H1 (cell line): ENCODE measurements around the gene SLC37A1.

Experiments
- CHD2 ChIP-seq: IDR thresholded peaks from 2 replicates; pipeline ENCODE4 v1.6.1; 2012; ENCODE audit warnings: low read length, improper control_type of control experiment
- EZH2 ChIP-seq: fragments of 200-600 bp; sonication (generic); IDR thresholded peaks from 2 replicates; pipeline ENCODE4 v1.7.1; 2012; ENCODE audit warnings: low read depth, mild to moderate bottlenecking, moderate library complexity, low read length, inconsistent platforms; ENCODE audit not compliant: severe bottlenecking
- GABPA ChIP-seq: IDR thresholded peaks from 2 replicates; pipeline ENCODE4 v1.6.1; 2011; ENCODE audit warnings: mild to moderate bottlenecking, low read length, moderate library complexity, borderline replicate concordance; ENCODE audit not compliant: insufficient read depth
- JUND ChIP-seq: IDR thresholded peaks from 2 replicates; pipeline ENCODE4 v1.6.1; 2011; ENCODE audit warnings: mild to moderate bottlenecking, improper control_type of control experiment, low read length
- NANOG ChIP-seq: IDR thresholded peaks from 2 replicates; pipeline ENCODE4 v1.6.1; 2011; ENCODE audit warnings: low read length, low read depth, mild to moderate bottlenecking, inconsistent platforms; ENCODE audit not compliant: insufficient read depth, poor library complexity, severe bottlenecking
- POLR2A ChIP-seq, 2 experiments: IDR thresholded peaks; 1 replicate in 1 of 2; 2 replicates in 1 of 2; pipeline ENCODE4 v1.6.1; 2011; ENCODE audit warnings: low read depth in 2 of 2, low read length in 2 of 2, mild to moderate bottlenecking in 2 of 2; ENCODE audit errors: control extremely low read depth in 1 of 2
- POLR2AphosphoS5 ChIP-seq: IDR thresholded peaks from 2 replicates; pipeline ENCODE4 v1.6.1; 2011; ENCODE audit warnings: low read depth, low read length
- RAD21 ChIP-seq, 2 experiments: IDR thresholded peaks in 1 of 2; conservative IDR thresholded peaks in 1 of 2; 2 replicates each; pipeline ENCODE4 v1.6.1; 2011; ENCODE audit warnings: low read depth in 2 of 2, low read length in 2 of 2, improper control_type of control experiment in 1 of 2, inconsistent platforms in 1 of 2, mild to moderate bottlenecking in 1 of 2, moderate library complexity in 1 of 2
- RXRA ChIP-seq: IDR thresholded peaks from 2 replicates; pipeline ENCODE4 v1.6.1; 2011; ENCODE audit warnings: low read depth, mild to moderate bottlenecking, low read length, moderate library complexity; ENCODE audit not compliant: insufficient read depth
- SIN3A ChIP-seq, 2 experiments: IDR thresholded peaks in 1 of 2; conservative IDR thresholded peaks in 1 of 2; 2 replicates each; pipeline ENCODE4 v1.6.1; 2011 to 2012; ENCODE audit warnings: low read length in 2 of 2, improper control_type of control experiment in 1 of 2, low read depth in 1 of 2, mild to moderate bottlenecking in 1 of 2
- SP1 ChIP-seq: IDR thresholded peaks from 2 replicates; pipeline ENCODE4 v1.6.1; 2011; ENCODE audit warnings: low read depth, low read length
- ZNF274 ChIP-seq: IDR thresholded peaks from 2 replicates; pipeline ENCODE4 v1.7.0; 2012; ENCODE audit warnings: low read length, borderline replicate concordance; ENCODE audit errors: extremely low read depth
- TF ChIP-seq, protein P1 (sequence below), 3 experiments: IDR thresholded peaks; 1 replicate in 2 of 3; 2 replicates in 1 of 3; pipeline versions ENCODE4 v1.5.1 to v1.6.1; 2011; ENCODE audit warnings: low read length in 3 of 3, mild to moderate bottlenecking in 3 of 3, inconsistent platforms in 2 of 3, low read depth in 1 of 3, moderate library complexity in 1 of 3; ENCODE audit not compliant: insufficient read depth in 1 of 3; ENCODE audit errors: control extremely low read depth in 1 of 3

- TF ChIP-seq RXRA: no peak
- TF ChIP-seq, protein P1, sequence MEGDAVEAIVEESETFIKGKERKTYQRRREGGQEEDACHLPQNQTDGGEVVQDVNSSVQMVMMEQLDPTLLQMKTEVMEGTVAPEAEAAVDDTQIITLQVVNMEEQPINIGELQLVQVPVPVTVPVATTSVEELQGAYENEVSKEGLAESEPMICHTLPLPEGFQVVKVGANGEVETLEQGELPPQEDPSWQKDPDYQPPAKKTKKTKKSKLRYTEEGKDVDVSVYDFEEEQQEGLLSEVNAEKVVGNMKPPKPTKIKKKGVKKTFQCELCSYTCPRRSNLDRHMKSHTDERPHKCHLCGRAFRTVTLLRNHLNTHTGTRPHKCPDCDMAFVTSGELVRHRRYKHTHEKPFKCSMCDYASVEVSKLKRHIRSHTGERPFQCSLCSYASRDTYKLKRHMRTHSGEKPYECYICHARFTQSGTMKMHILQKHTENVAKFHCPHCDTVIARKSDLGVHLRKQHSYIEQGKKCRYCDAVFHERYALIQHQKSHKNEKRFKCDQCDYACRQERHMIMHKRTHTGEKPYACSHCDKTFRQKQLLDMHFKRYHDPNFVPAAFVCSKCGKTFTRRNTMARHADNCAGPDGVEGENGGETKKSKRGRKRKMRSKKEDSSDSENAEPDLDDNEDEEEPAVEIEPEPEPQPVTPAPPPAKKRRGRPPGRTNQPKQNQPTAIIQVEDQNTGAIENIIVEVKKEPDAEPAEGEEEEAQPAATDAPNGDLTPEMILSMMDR (IDR thresholded peaks at IDR 0.05; ENCODE audit: control extremely low read depth in 1 of 3, insufficient read depth in 1 of 3, low read depth in 1 of 3, low read length in 3 of 3): no peak
- TF ChIP-seq POLR2AphosphoS5: no peak
- no peak for TF ChIP-seq GABPA
- no peak for TF ChIP-seq RAD21 (IDR thresholded peaks at IDR 0.05 in 1 of 2, conservative IDR thresholded peaks at IDR 0.05 in 1 of 2; ENCODE audit: low read depth in 2 of 2, low read length in 2 of 2)
- no peak for TF ChIP-seq EZH2
- no peak for TF ChIP-seq CHD2
- no peak for TF ChIP-seq ZNF274
- no peak for TF ChIP-seq POLR2A (IDR thresholded peaks at IDR 0.05; ENCODE audit: control extremely low read depth in 1 of 2, low read depth in 2 of 2, low read length in 2 of 2)
- no peak for TF ChIP-seq SP1
- TF ChIP-seq JUND: no peak
- TF ChIP-seq SIN3A (conservative IDR thresholded peaks at IDR 0.05 in 1 of 2, IDR thresholded peaks at IDR 0.05 in 1 of 2; ENCODE audit: low read depth in 1 of 2, low read length in 2 of 2): no peak
- no peak for TF ChIP-seq NANOG
Measured at GRCh38 chr21:42518626-42519025, 5.0 kb downstream of the SLC37A1 start.
